HUES48 (cell line): ENCODE measurements around the gene SUCLG1.

Experiments used
- H3K27ac ChIP-seq: one replicate; pipeline ENCODE4 v1.7.0; 2013; ENCODE audit warnings: low read depth, low read length, inconsistent platforms
- H3K27me3 ChIP-seq: 2 replicates; pipeline ENCODE4 v1.6.1; 2013; ENCODE audit warnings: mild to moderate bottlenecking, low read length; ENCODE audit not compliant: control insufficient read depth, insufficient read depth
- H3K36me3 ChIP-seq: 2 replicates; pipeline ENCODE4 v1.6.1; 2013; ENCODE audit warnings: low read length; ENCODE audit not compliant: control insufficient read depth, insufficient read depth
- H3K4me1 ChIP-seq: 2 replicates; pipeline ENCODE4 v1.6.1; 2013; ENCODE audit warnings: mild to moderate bottlenecking, low read length; ENCODE audit not compliant: control insufficient read depth, insufficient read depth
- H3K4me3 ChIP-seq: 2 replicates; pipeline ENCODE4 v1.5.1; 2013; ENCODE audit warnings: mild to moderate bottlenecking, low read depth, low read length
- H3K9ac ChIP-seq: 2 replicates; pipeline ENCODE4 v1.6.1; 2013; ENCODE audit warnings: mild to moderate bottlenecking, low read depth, low read length, moderate library complexity
- H3K9me3 ChIP-seq: 2 replicates; pipeline ENCODE4 v1.6.1; 2013; ENCODE audit warnings: low read length; ENCODE audit not compliant: control insufficient read depth, insufficient read depth

The SUCLG1 gene

GRCh38 chr2:84461310-84461709 is 2.2 kb upstream of the SUCLG1 start:
- Histone ChIP-seq H3K9ac (no peak overlapping the region), H3K4me1 (peaks cover 28% of the 10 kb centered on the region)

DNA sequence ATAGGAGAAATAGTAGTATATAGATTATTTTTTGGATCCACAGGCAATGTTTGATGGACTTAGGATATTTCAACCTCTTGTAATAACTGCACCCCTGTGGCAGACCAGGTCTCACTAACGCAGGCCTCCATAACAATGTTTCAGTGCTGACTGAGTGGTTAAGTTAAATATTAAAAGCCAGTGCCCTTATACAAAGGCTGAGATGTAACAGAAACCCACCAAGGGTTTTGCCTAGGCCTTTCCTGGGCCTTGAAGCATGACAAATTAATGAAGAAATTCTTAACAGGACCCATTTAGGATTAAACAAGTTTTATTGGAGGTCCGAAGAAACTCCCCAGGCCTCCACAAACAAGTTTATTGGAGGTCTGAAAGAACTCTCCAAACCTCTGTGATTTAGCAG is 1.6 kb upstream of the SUCLG1 start:
- no peak overlapping the region for H3K27ac ChIP-seq
- H3K4me1 ChIP-seq, result peaks cover 28% of the 10 kb centered on the region
- H3K27me3 ChIP-seq, result no peaks in the 10 kb centered on the region
- H3K9me3 ChIP-seq, result peaks cover 2% of the 10 kb centered on the region; the same call in 1 of the 2 replicates
- no peaks in the 10 kb centered on the region for H3K36me3 ChIP-seq
- no peak overlapping the region for H3K9ac ChIP-seq
- H3K4me3 ChIP-seq, result no peak overlapping the region

More at GRCh38 chr2:84461310-84461709, 2.2 kb upstream of the SUCLG1 start:
- Histone ChIP-seq H3K27ac (peak overlapping the region; percentile 27), H3K9me3 (peaks cover 4% of the 10 kb centered on the region), H3K27me3 (no peaks in the 10 kb centered on the region), H3K36me3 (no peaks in the 10 kb centered on the region), H3K4me3 (no peak overlapping the region)

GRCh38 chr2:84459944-84460429 is 907 bp upstream of the SUCLG1 start:
- Histone ChIP-seq H3K9me3 (no peaks in the 10 kb centered on the region), H3K9ac (peak overlapping the region; percentile 62; the same call in 1 of the 2 replicates), H3K4me3 (peak overlapping the region; percentile 86), H3K27me3 (no peaks in the 10 kb centered on the region), H3K4me1 (peaks cover 28% of the 10 kb centered on the region), H3K27ac (no peak overlapping the region), H3K36me3 (no peaks in the 10 kb centered on the region)

- Histone ChIP-seq H3K36me3 (no peaks in the 10 kb centered on the region), H3K27me3 (no peaks in the 10 kb centered on the region), H3K4me1 (peaks cover 28% of the 10 kb centered on the region), H3K9ac (peak overlapping the region; percentile 62; the same call in 1 of the 2 replicates), H3K9me3 (no peaks in the 10 kb centered on the region), H3K27ac (peak overlapping the region; percentile 39), H3K4me3 (peak overlapping the region; percentile 86)
Observed at GRCh38 chr2:84458551-84459017, 496 bp downstream of the SUCLG1 start.

- Histone ChIP-seq H3K27me3 (no peaks in the 10 kb centered on the region), H3K9ac (no peak overlapping the region), H3K4me1 (peaks cover 24% of the 10 kb centered on the region), H3K4me3 (peak overlapping the region; percentile 86; the same call in 1 of the 2 replicates), H3K27ac (no peak overlapping the region), H3K36me3 (no peaks in the 10 kb centered on the region), H3K9me3 (no peaks in the 10 kb centered on the region)
Observed at GRCh38 chr2:84457686-84458085, 1.4 kb downstream of the SUCLG1 start.

DNA sequence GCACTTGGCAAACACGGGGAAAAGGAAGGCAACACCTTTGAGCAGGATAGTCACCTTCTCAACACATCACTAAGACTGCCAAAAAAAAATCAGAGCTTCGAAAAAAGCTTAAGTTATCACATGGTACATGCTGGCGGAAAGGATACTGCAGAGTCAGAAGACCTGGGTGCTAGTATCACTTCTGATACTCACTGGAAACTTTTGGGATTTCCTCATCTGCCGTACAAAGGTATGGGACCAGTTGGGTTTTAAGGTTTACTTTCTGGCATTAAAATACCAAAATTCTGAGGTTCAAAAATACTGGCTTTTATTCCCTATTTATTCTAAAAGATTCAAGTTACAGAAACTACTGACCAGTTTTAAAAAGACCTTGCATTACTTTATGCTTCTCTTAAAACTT is 2.9 kb downstream of the SUCLG1 start:
- peaks cover 12% of the 10 kb centered on the region for H3K4me1 ChIP-seq
- no peaks in the 10 kb centered on the region for H3K9me3 ChIP-seq
- H3K27ac ChIP-seq, result no peak overlapping the region
- no peak overlapping the region for H3K9ac ChIP-seq
- H3K27me3 ChIP-seq, result no peaks in the 10 kb centered on the region
- H3K36me3 ChIP-seq, result no peaks in the 10 kb centered on the region
- no peak overlapping the region for H3K4me3 ChIP-seq

DNA sequence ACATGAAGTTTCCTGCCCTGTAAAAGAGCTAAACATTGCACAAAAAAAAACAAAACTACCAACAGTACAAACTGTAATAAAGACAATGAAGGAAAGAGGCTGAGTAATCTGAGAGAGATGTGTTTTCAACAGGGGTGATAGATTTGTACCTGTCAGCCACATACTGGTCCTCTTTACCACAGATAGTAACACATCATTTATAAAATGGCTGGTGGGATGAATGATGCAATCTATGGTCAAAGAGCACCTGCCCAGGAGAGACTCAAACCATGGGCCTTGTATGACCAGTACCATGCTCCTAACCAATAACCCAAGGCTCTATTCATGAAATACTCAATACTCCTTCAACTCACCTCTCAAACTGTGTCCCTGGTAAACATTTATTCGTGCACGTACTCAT is 4.5 kb downstream of the SUCLG1 start:
- Histone ChIP-seq H3K36me3 (no peaks in the 10 kb centered on the region), H3K27ac (no peak overlapping the region), H3K4me3 (no peak overlapping the region), H3K27me3 (no peaks in the 10 kb centered on the region), H3K9me3 (no peaks in the 10 kb centered on the region), H3K4me1 (peaks cover 8% of the 10 kb centered on the region; the same call in 1 of the 2 replicates), H3K9ac (no peak overlapping the region)

- Histone ChIP-seq H3K4me3 (no peak overlapping the region), H3K9me3 (no peaks in the 10 kb centered on the region), H3K9ac (no peak overlapping the region), H3K4me1 (no peaks in the 10 kb centered on the region), H3K27me3 (no peaks in the 10 kb centered on the region), H3K36me3 (0 out of 2 replicates have a peak, but pooled peaks cover 3% of the 10 kb centered on the region), H3K27ac (no peak overlapping the region)
Observed at GRCh38 chr2:84452624-84453023, 6.5 kb downstream of the SUCLG1 start.

DNA sequence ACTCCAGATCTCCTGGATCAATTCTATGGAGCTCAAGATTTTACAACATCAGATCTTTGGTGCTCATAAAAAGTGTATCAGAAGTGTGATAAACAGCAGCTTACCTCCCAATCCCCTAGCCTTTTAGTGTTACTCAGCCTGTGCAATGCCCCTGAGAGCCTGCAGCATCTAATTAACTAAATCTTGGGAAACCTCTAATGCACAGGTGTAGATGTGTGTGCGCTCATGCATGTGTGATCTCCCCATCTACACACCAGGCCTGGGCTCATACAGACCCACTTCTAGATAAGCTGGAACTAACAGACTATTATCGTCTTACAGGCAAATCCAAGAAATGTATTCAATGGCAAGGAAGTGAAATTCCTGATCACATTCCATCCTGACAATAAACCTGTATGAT is 7.5 kb downstream of the SUCLG1 start:
- Histone ChIP-seq H3K9me3 (no peaks in the 10 kb centered on the region), H3K27ac (no peak overlapping the region), H3K9ac (no peak overlapping the region), H3K36me3 (0 out of 2 replicates have a peak, but pooled peaks cover 3% of the 10 kb centered on the region), H3K27me3 (no peaks in the 10 kb centered on the region), H3K4me3 (no peak overlapping the region), H3K4me1 (no peaks in the 10 kb centered on the region)

DNA sequence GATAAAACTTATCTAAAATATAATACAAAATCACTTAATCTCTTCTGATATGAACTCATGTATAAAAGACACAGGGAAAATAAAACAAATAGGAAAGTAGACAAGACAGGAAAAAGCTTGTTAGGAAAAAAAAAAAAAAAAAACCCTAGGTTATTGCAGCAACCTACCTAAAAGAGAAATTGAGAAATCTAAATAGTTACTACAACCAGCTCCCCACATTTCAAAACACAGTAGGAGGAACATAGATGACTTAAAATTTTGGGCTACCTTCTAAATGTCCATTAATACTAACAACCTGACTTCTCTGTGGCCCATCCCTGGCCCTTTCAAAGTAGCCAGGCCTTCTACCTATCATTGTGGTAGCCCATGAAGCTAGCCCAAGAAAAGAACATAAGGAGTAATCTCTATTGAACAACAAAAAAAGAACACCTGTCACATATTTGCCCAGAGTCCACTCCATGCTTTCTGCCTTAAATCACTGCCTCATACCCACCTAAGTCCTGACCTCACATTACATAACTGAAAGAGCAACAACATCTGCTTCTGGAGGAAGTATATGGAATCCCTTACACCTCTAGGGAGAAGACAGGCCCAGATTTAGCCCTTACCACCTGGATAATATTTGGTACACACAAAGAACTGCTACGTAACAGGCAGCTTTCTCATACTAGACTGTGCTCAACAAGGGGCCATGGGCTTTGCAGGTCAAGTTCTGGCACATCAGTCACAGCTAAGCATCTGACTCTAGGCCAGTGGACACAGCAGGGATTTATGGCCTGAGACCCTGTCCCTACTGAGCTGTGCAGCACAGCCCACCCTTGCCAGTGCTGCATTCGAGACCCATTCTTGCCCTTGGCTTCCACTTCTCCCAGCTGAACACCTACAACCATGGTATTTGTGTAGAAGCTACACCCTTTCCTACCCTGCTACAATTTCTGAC is 8.5 kb downstream of the SUCLG1 start:
- no peak overlapping the region for H3K9ac ChIP-seq
- H3K36me3 ChIP-seq, result 0 out of 2 replicates have a peak, but pooled peaks cover 3% of the 10 kb centered on the region
- H3K27ac ChIP-seq, result no peak overlapping the region

DNA sequence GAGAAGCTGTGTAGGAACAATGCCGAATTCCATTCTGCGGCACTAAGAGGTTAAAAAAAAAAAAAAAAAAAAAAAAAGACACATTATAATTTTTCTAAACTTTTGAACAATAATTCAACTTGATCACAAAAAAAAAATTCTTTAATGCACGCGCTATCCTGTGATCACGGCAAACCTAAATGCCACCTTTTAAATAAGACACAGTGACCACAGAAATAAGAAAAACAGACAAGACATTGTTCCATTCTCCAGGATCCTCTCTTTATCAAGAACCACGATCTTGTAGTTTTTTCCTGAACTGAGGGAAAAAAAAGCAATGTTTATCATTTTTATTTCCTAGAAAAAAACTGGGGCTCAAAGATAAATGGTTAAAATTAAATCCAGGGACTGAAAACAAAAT is 9.4 kb downstream of the SUCLG1 start:
- H3K9ac ChIP-seq, result no peak overlapping the region
- H3K27me3 ChIP-seq, result no peaks in the 10 kb centered on the region
- no peak overlapping the region for H3K4me3 ChIP-seq
- H3K36me3 ChIP-seq, result 0 out of 2 replicates have a peak, but pooled peaks cover 6% of the 10 kb centered on the region
- H3K9me3 ChIP-seq, result no peaks in the 10 kb centered on the region
- H3K4me1 ChIP-seq, result no peaks in the 10 kb centered on the region
- H3K27ac ChIP-seq, result no peak overlapping the region

More for the DNA sequence above, 8.5 kb downstream of the SUCLG1 start:
- H3K4me3 ChIP-seq, result no peak overlapping the region
- H3K9me3 ChIP-seq, result no peaks in the 10 kb centered on the region
- no peaks in the 10 kb centered on the region for H3K27me3 ChIP-seq
- no peaks in the 10 kb centered on the region for H3K4me1 ChIP-seq
